Mesendoderm (in vitro differentiated cells): ENCODE measurements around the gene MAVS.

Source experiments
- DNase-seq: peaks from one replicate; pipeline ENCODE4 v3.0.0; 2013
- H2AK5ac ChIP-seq: 2 replicates; pipeline ENCODE4 v1.6.1; 2013; ENCODE audit warnings: low read length, inconsistent platforms
- H2BK120ac ChIP-seq: 2 replicates; pipeline ENCODE4 v1.6.1; 2013; ENCODE audit warnings: low read depth, mild to moderate bottlenecking, low read length, moderate library complexity, mixed read lengths
- H2BK15ac ChIP-seq: replicated peaks from 2 replicates; pipeline ENCODE4 v1.6.1; 2013; ENCODE audit warnings: low read depth, mild to moderate bottlenecking, moderate library complexity
- H2BK5ac ChIP-seq: 2 replicates; pipeline ENCODE4 v1.6.1; 2013; ENCODE audit warnings: low read length, inconsistent platforms
- H3K18ac ChIP-seq: 2 replicates; pipeline ENCODE4 v1.6.1; 2013; ENCODE audit warnings: mild to moderate bottlenecking, low read length, mixed read lengths
- H3K23ac ChIP-seq: one replicate; pipeline ENCODE4 v1.6.1; 2013; ENCODE audit warnings: low read length
- H3K27ac ChIP-seq: 2 replicates; pipeline ENCODE4 v1.5.1; 2013; ENCODE audit warnings: low read depth, mild to moderate bottlenecking, inconsistent platforms, low read length, moderate library complexity
- H3K27me3 ChIP-seq: 2 replicates; pipeline ENCODE4 v1.6.1; 2013; ENCODE audit warnings: low read length, control low read depth, mild to moderate bottlenecking, inconsistent platforms; ENCODE audit not compliant: insufficient read depth, poor library complexity
- H3K36me3 ChIP-seq: 2 replicates; pipeline ENCODE4 v1.6.1; 2013; ENCODE audit warnings: low read length, inconsistent platforms; ENCODE audit not compliant: control insufficient read depth, insufficient read depth
- H3K4ac ChIP-seq: one replicate; pipeline ENCODE4 v1.6.1; 2013; ENCODE audit warnings: low read depth, mild to moderate bottlenecking, low read length, moderate library complexity
- H3K4me1 ChIP-seq: 2 replicates; pipeline ENCODE4 v1.6.1; 2013; ENCODE audit warnings: low read depth, low read length, inconsistent platforms; ENCODE audit not compliant: control insufficient read depth
- H3K4me2 ChIP-seq: 2 replicates; pipeline ENCODE4 v1.6.1; 2013; ENCODE audit warnings: low read length
- H3K4me3 ChIP-seq: 2 replicates; pipeline ENCODE4 v1.5.1; 2013; ENCODE audit warnings: mild to moderate bottlenecking, low read length
- H3K56ac ChIP-seq: one replicate; pipeline ENCODE4 v1.6.1; 2013; ENCODE audit warnings: low read length
- H3K79me1 ChIP-seq: 2 replicates; pipeline ENCODE4 v1.6.1; 2013; ENCODE audit warnings: low read length, inconsistent platforms
- H3K79me2 ChIP-seq: 2 replicates; pipeline ENCODE4 v1.6.1; 2013; ENCODE audit warnings: mild to moderate bottlenecking, low read length; ENCODE audit not compliant: control insufficient read depth, insufficient read depth
- H3K9ac ChIP-seq: 2 replicates; pipeline ENCODE4 v1.6.1; 2013; ENCODE audit warnings: low read length, inconsistent platforms
- H4K5ac ChIP-seq: one replicate; pipeline ENCODE4 v1.6.1; 2013; ENCODE audit warnings: low read length
- H4K8ac ChIP-seq: one replicate; pipeline ENCODE4 v1.6.1; 2013; ENCODE audit warnings: low read depth, mild to moderate bottlenecking, control low read depth, low read length, moderate library complexity
- WGBS: extraction: QIAGEN DNeasy Blood & Tissue Kit; methylation state at CpG from one replicate; pipeline ENCODE4 v1.1.7; 2013; ENCODE audit warnings: low lambda C conversion rate, missing lambda C conversion rate; ENCODE audit not compliant: insufficient coverage; ENCODE audit errors: extremely low coverage; 5-methylcytosine and 5-hydroxymethylcytosine counted together

The MAVS gene

DNA sequence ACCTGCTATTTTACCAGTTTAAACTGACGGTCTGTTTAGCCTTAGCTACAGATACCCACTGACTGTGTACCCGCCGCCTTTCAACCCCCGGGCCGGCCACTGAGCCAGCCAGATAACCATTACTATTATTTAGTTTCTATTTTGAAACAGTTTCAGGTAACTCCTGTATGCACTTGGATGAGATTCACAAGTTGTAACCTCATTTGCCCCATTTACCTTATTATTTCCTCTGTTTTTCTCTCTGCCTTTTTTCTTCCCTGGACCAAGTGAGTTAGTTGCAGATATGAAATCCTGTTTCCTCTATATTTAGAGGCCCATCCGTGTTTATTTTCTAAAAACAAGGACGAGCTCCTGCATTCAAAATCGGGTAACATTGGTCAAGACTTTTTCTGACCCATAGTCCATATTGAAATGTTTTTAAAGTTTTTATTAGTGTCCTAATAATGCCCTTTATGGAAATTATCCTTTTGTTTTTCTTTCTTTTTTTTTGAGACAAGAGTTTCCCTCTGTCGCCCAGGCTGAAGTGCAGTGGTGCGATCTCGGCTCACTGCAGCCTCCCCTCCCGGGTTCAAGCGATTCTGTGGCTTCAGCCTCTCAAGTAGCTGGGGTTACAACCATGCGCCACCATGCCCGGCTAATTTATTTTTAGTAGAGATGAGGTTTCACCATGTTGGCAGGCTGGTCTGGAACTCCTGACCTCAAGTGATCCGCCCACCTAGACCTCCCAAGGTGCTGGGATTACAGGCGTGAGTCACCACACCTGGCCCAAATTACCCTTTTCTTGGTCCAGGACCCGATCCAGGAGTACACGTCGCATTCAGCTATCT lies 25.5 kb upstream of the MAVS start:
- no peaks in the 10 kb centered on the region for H3K27me3 ChIP-seq
- peak overlapping the region; percentile 90 for H3K56ac ChIP-seq
- no peaks in the 10 kb centered on the region for H3K4me1 ChIP-seq
- no peaks in the 10 kb centered on the region for H3K79me1 ChIP-seq
- DNase-seq, result no peak
- no peak overlapping the region for H4K8ac ChIP-seq
- H3K9ac ChIP-seq, result peak overlapping the region; percentile 93
- no peaks in the 10 kb centered on the region for H3K79me2 ChIP-seq
- peak overlapping the region; percentile 86 for H3K4me3 ChIP-seq
- H2AK5ac ChIP-seq, result no peak overlapping the region
- no peak overlapping the region for H3K18ac ChIP-seq
- H3K27ac ChIP-seq, result no peak overlapping the region
- no CpG with 5 or more reads among the region's 20 CpGs for WGBS
- peak overlapping the region; percentile 89 for H3K4me2 ChIP-seq
- no peaks in the 10 kb centered on the region for H3K36me3 ChIP-seq
- H4K5ac ChIP-seq, result no peak overlapping the region
- H2BK120ac ChIP-seq, result no peak overlapping the region
- no peak overlapping the region for H2BK15ac ChIP-seq
- no peak overlapping the region for H3K4ac ChIP-seq
- no peak overlapping the region for H3K23ac ChIP-seq
- no peak overlapping the region for H2BK5ac ChIP-seq

DNA sequence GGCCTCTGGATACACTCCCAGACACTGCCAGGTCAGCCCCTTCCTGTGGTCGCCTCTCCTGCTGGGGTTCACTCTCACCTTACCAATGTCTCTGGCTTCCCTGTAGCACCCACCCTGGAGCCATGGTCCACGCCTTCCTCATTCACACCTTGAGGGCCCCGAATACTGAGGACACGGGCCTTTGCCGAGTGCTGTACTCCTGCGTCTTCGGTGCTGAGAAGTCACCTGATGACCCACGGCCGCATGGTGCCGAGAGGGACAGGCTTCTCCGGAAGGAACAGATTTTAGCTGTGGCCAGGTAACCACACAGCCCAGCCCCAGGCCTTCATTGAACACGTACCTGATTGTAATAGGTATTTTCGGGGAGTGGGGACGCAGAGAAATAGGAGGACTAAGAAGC lies 24.6 kb upstream of the MAVS start:
- Histone ChIP-seq H3K79me1 (no peaks in the 10 kb centered on the region), H3K27ac (no peak overlapping the region), H3K18ac (no peak overlapping the region), H4K5ac (no peak overlapping the region), H3K4me2 (no peak overlapping the region), H2BK120ac (no peak overlapping the region), H3K4me1 (no peaks in the 10 kb centered on the region), H3K9ac (no peak overlapping the region), H3K79me2 (no peaks in the 10 kb centered on the region), H4K8ac (no peak overlapping the region), H3K36me3 (no peaks in the 10 kb centered on the region), H2BK5ac (no peak overlapping the region), H2AK5ac (no peak overlapping the region), H3K27me3 (no peaks in the 10 kb centered on the region), H3K4ac (no peak overlapping the region), H3K23ac (no peak overlapping the region), H2BK15ac (no peak overlapping the region), H3K4me3 (no peak overlapping the region), H3K56ac (no peak overlapping the region)
- no CpG with 5 or more reads among the region's 14 CpGs for WGBS
- DNase-seq, result no peak

DNA sequence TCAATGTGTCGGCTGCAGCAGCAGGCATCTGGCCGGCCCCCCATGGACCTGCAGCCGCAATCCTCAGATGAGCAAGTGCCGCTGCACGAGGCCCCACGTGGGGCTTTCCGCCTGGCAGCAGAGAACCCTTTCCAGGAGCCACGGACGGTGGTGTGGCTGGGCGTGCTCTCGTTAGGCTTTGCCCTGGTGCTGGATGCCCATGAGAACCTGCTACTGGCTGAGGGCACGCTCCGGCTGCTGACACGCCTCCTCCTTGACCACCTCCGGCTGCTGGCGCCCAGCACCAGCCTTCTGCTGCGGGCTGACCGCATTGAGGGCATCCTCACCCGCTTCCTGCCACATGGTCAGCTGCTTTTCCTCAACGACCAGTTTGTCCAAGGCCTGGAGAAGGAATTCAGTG lies 22.8 kb upstream of the MAVS start:
- no peaks in the 10 kb centered on the region for H3K36me3 ChIP-seq
- H3K27ac ChIP-seq, result no peak overlapping the region
- no peak overlapping the region for H3K23ac ChIP-seq
- H4K5ac ChIP-seq, result no peak overlapping the region
- H2BK120ac ChIP-seq, result no peak overlapping the region
- no peaks in the 10 kb centered on the region for H3K4me1 ChIP-seq
- H2BK15ac ChIP-seq, result no peak overlapping the region
- WGBS, result no CpG with 5 or more reads among the region's 20 CpGs
- no peak overlapping the region for H3K9ac ChIP-seq
- H3K4me2 ChIP-seq, result no peak overlapping the region
- H3K4ac ChIP-seq, result no peak overlapping the region
- H3K79me2 ChIP-seq, result no peaks in the 10 kb centered on the region
- no peak overlapping the region for H4K8ac ChIP-seq
- no peak for DNase-seq
- H3K4me3 ChIP-seq, result no peak overlapping the region
- H2AK5ac ChIP-seq, result no peak overlapping the region
- no peak overlapping the region for H2BK5ac ChIP-seq
- no peaks in the 10 kb centered on the region for H3K27me3 ChIP-seq
- no peak overlapping the region for H3K56ac ChIP-seq
- H3K18ac ChIP-seq, result no peak overlapping the region
- no peaks in the 10 kb centered on the region for H3K79me1 ChIP-seq

DNA sequence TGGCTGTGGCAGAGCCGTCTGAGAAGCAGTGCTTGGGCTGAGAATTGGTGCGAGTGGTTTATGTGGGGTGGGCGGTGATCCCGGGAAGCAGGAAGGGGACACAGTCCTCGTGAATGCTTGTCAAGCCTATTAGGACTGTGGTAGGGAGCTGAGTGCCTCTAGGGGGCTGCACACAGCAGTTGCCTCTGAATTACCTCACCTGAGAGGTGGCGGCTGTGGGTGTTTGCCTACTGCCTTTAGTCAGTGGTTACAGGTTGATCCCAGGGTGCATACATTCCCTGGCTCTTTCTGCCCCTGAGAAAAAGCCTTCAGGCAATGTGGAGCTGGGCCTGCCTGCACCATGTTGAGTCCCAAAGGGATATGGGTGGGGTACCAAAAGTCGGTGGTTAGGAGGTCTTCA lies 21.1 kb upstream of the MAVS start:
- WGBS, result no CpG with 5 or more reads among the region's 7 CpGs
- H3K4me1 ChIP-seq, result no peaks in the 10 kb centered on the region
- H3K56ac ChIP-seq, result no peak overlapping the region

DNA sequence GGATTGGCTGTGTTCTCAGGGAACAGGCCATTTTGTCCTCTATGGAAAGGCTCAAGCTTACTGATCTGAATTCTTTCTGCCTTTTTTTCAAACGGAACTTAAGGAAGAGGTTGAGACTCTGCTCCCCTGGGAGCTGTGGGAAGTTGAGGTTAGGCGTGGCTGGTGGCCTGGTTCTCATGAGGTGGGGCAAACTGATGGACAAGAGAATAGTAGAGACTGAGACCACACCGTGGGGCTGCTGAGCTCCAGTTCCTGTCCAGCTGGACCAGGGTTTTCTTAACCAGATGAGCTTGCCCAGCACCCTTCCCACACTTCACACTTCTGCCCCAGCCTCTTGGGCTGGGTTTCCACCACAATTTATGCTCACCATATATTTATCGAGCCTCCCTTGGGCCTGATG lies 20.2 kb upstream of the MAVS start:
- Histone ChIP-seq H2BK15ac (no peak overlapping the region), H4K5ac (no peak overlapping the region), H3K4me1 (no peaks in the 10 kb centered on the region), H4K8ac (no peak overlapping the region), H2BK120ac (no peak overlapping the region), H3K56ac (no peak overlapping the region), H3K9ac (no peak overlapping the region), H3K27ac (no peak overlapping the region), H3K18ac (no peak overlapping the region), H3K79me2 (no peaks in the 10 kb centered on the region), H2AK5ac (no peak overlapping the region), H3K27me3 (no peaks in the 10 kb centered on the region), H3K4me2 (no peak overlapping the region), H2BK5ac (no peak overlapping the region), H3K4ac (no peak overlapping the region), H3K23ac (no peak overlapping the region), H3K36me3 (no peaks in the 10 kb centered on the region), H3K79me1 (no peaks in the 10 kb centered on the region), H3K4me3 (no peak overlapping the region)
- WGBS, result no CpG with 5 or more reads among the region's 4 CpGs
- no peak for DNase-seq

More for the DNA sequence above, 21.1 kb upstream of the MAVS start:
- Histone ChIP-seq H4K8ac (no peak overlapping the region), H2AK5ac (no peak overlapping the region), H4K5ac (no peak overlapping the region), H3K27ac (no peak overlapping the region), H2BK15ac (no peak overlapping the region), H2BK5ac (no peak overlapping the region), H3K79me2 (no peaks in the 10 kb centered on the region), H3K9ac (no peak overlapping the region), H2BK120ac (no peak overlapping the region), H3K79me1 (no peaks in the 10 kb centered on the region), H3K4me3 (no peak overlapping the region), H3K4ac (no peak overlapping the region), H3K4me2 (no peak overlapping the region), H3K36me3 (no peaks in the 10 kb centered on the region), H3K23ac (no peak overlapping the region), H3K27me3 (no peaks in the 10 kb centered on the region), H3K18ac (no peak overlapping the region)
- peak; percentile 55 for DNase-seq

DNA sequence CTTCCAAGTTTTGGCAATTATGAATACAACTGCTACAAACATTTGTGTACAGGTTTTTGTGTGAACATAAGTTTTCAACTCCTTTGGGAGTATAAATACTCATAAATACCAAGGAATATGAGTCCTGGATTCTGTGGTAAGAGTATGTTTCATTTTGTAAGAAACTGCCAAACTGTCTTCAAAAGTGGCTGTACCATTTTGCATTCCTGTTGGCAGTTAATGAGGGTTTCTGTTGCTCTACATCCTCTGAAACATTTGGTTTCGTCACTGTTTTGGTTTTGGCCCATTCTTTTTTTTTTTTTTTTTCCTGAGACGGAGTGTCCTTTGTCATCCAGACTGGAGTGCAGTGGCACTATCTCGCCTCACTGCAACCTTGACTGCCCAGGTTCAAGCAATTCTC lies 17.8 kb upstream of the MAVS start:
- no peak overlapping the region for H2BK120ac ChIP-seq
- no peak overlapping the region for H3K4ac ChIP-seq
- H2BK5ac ChIP-seq, result no peak overlapping the region
- no peaks in the 10 kb centered on the region for H3K79me1 ChIP-seq
- H3K56ac ChIP-seq, result no peak overlapping the region
- DNase-seq, result no peak
- no peak overlapping the region for H4K5ac ChIP-seq
- H3K4me3 ChIP-seq, result no peak overlapping the region
- WGBS, result no CpG with 5 or more reads among the region's 3 CpGs
- H3K23ac ChIP-seq, result no peak overlapping the region
- H3K36me3 ChIP-seq, result no peaks in the 10 kb centered on the region
- no peaks in the 10 kb centered on the region for H3K4me1 ChIP-seq
- no peak overlapping the region for H3K9ac ChIP-seq
- H2BK15ac ChIP-seq, result no peak overlapping the region
- H4K8ac ChIP-seq, result no peak overlapping the region
- H3K27me3 ChIP-seq, result no peaks in the 10 kb centered on the region
- no peak overlapping the region for H3K4me2 ChIP-seq
- no peak overlapping the region for H3K27ac ChIP-seq
- no peaks in the 10 kb centered on the region for H3K79me2 ChIP-seq
- no peak overlapping the region for H3K18ac ChIP-seq
- H2AK5ac ChIP-seq, result no peak overlapping the region
